ENCODE measurements around the gene PFDN2.

PFDN2 gene

DNA sequence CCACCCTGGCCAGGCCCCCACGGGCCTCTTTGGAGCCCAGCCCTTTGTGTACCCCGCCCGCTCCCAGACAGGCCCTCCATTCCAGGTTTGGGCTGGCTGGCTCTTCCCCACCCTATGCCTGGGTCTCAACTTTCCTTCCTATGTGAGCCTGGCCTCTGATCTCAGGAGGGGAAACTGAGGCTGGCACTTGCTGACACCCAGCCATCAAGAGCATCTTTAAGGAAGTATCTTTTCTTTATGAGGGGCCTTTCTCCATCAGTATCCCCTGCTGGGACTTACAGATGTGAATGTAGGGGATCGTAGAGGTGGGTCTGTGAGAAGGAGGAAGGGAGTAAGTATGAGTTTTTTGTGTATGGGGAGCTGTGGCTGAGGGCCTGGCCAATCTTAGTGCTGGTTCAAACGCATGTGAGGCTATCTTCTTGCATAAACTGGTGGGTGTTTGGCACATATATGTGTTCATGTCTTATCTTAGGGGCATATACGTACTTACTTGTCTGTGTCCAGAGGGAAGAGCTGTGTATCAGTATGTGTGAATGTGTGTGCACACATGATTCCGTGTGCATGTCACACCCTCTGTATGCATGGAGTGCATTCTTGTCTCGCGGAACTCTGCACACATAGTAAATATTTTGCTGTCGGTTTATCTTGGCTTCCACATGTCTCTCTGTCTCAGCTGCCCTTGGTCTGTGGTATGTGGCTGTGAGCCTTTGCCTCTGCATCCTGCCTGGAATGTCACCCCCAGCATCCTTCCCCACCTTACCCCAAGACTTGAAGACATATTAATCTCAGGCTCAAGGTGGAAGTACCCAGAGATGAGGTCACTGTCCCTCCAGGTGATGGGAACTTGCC lies 33.9 kb downstream of the PFDN2 start:
- DNase-seq (ENCODE audit: insufficient read length) (no peak), FAIRE-seq (peak; percentile 44)
- no peak for TF ChIP-seq TAF1 (IDR thresholded peaks at IDR 0.05; ENCODE audit: borderline replicate concordance, low read depth, low read length)

DNA sequence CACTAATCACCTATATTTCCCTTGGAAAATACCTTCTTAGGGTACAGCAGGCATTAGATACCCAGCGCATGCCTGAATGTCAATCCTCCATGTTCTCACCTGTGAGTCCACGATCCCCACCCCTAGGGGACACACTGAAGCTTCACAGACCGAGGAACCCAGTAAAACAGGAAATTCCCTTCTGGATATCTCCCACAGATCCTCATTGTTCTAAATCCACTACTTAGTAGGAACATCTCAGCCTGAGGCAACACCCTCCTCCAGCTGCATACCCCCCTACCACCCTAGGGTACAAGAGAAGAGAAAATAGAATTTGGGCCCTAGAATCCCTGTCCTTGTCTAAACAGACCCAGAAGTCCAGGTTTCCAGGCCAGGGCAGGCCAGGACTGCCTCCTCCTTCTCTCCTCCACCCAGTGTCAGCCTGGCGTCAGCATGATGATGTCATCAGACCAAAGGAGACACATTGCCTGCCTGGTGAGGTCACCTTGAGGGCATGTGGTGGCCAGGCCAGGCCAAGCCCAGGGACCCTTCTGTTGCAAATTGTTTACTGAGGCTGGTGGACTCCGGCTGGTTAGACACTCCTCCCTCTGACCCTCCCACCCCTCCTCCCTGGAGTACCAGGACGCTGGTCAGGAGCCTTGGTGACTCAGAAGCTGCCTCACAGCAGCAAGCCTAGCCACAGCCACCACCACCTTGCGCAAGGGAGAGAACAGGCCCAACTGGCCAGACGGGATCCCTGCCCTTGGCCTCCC lies 34.7 kb downstream of the PFDN2 start:
- TF ChIP-seq TAF1 (IDR thresholded peaks at IDR 0.05; ENCODE audit: borderline replicate concordance, low read depth, low read length): no peak
- no peak for TF ChIP-seq POLR2AphosphoS5 (IDR thresholded peaks at IDR 0.05; ENCODE audit: low read depth, low read length)
- no peak for TF ChIP-seq POLR2A (IDR thresholded peaks at IDR 0.05; ENCODE audit: low read depth, low read length)
- DNase-seq (ENCODE audit: insufficient read length) (no peak), FAIRE-seq (no peak)

DNA sequence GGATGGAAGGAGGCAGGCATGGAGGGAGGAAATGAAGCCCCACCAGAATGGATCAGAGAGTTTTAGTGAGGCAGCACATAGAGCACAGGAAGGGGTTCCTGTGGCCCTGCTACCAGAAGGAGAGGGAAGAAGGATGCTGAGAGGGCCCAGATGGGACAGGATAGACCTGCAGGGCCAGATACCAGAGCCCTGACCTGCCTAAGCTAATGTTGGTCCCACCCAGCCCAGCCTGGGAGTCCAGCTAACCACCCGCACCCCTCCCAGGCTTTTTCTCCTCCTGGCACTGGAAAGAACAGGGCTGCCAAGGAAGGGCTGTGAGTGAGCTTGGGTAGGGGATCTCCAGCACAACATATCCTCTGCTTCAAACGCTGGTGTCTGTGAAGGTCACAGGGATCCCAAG lies 35.4 kb downstream of the PFDN2 start:
- DNase-seq (ENCODE audit: insufficient read length) (no peak), FAIRE-seq (no peak)
- no peak for TF ChIP-seq TAF1 (IDR thresholded peaks at IDR 0.05; ENCODE audit: borderline replicate concordance, low read depth, low read length)
- no peak for TF ChIP-seq POLR2AphosphoS5 (IDR thresholded peaks at IDR 0.05; ENCODE audit: low read depth, low read length)
- no peak for TF ChIP-seq POLR2A (IDR thresholded peaks at IDR 0.05; ENCODE audit: low read depth, low read length)

DNA sequence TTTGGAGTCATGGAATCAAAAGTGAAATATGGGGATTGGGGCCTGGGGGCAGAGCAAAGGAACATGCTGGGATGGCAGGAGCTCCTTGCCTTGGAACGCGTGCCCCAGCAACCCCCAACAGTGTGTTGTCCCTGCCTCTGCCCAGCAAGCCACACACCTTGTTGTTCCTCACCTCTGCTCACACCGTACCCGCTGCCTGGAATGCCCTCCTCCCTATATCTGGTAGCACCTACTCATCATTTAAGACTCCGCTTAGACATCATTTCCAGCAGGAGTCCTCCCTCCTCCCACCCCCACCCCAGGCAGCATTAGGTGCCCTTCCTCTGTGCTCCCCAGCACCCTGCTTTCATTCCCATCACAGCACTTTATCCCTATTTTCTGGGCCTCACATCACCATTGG lies 36.3 kb downstream of the PFDN2 start:
- TF ChIP-seq TAF1 (IDR thresholded peaks at IDR 0.05; ENCODE audit: borderline replicate concordance, low read depth, low read length): no peak
- no peak for TF ChIP-seq POLR2AphosphoS5 (IDR thresholded peaks at IDR 0.05; ENCODE audit: low read depth, low read length)
- TF ChIP-seq POLR2A (IDR thresholded peaks at IDR 0.05; ENCODE audit: low read depth, low read length): no peak
- FAIRE-seq: no peak

DNA sequence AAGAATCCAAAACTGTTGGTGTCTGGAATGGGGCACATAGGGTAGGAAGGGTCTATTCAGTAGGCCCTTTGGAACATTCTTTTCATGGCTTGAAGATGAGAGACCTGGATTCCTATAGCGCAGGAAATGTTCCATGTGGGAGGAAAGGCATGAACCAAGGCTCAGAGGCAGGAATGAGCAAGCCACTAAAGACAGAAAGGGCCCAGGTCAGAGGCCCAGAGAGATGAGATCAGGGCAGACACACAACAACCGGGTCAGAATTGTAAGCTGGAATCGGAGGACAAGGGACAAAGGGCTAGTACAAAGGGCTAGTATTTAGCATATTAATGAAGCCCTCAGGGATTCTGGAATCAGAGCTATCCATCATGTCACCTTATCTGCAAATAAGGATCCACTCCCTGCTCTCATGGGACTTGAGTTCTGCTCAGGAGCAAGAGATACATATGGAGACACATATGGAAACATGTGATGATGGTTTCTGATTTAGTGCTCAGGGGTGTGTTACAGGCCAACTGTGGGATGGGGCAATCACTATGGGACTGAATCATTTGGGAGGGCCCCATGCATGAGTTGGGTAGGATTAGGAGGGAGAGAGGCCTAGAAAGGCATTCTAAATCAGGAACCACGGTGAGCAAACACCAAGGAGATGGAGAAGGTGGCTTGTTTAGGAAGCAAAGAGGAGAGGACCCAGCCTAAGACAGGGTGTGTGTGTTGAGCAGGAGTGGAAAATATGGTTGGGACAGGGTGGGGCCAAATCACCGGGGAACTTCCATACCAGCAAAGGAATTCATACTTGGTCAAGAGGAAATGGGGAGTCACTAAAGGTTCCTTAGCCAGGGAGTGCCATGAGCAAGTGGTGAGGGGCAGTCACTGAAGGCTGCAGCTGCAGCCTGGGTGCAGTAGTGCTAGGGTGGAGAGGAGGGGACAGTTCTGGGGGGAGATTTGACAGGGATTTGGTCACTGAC lies 37.1 kb downstream of the PFDN2 start:
- no peak for TF ChIP-seq TAF1 (IDR thresholded peaks at IDR 0.05; ENCODE audit: borderline replicate concordance, low read depth, low read length)
- TF ChIP-seq POLR2AphosphoS5 (IDR thresholded peaks at IDR 0.05; ENCODE audit: low read depth, low read length): no peak
- no peak for TF ChIP-seq POLR2A (IDR thresholded peaks at IDR 0.05; ENCODE audit: low read depth, low read length)

More for the DNA sequence above, 36.3 kb downstream of the PFDN2 start:
- DNase-seq (ENCODE audit: insufficient read length): no peak

DNA sequence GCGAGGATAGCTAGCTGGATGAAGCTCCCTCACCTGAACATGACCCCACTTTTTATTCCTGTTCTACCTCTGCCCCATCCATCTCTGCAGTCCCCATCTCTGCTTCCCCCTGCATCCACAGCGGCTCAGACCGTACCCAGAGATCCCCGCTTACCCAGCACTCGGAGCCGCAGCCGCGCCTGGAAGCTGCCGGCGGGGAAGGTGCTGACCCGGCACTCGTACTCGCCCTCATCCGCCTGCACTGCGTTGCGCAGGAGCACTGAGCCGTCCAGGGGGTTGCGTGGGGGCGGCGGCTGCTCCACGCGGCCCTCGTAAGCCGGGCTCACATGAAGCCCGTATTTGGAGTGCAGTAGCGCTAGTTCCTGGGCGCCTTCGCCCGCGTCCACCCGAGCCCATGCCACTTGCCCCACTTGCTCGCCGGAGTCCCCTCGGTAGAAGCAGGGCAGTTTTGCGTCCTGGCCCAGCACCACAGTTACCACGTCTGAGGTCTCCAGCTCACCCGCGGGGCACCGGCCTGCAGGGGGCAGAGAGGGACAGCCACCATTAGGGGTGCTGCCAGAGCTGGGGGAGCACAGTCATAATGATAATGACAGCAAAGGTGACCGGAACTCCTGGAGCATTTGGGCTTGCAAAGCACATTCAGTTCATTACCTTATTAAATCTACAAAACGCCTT lies 38.3 kb downstream of the PFDN2 start:
- TF ChIP-seq POLR2A (IDR thresholded peaks at IDR 0.05; ENCODE audit: low read depth, low read length): no peak
- peak; percentile 30 for FAIRE-seq
- no peak for DNase-seq (ENCODE audit: insufficient read length)

More for the DNA sequence above, 37.1 kb downstream of the PFDN2 start:
- DNase-seq (ENCODE audit: insufficient read length) (no peak), FAIRE-seq (no peak)

DNA sequence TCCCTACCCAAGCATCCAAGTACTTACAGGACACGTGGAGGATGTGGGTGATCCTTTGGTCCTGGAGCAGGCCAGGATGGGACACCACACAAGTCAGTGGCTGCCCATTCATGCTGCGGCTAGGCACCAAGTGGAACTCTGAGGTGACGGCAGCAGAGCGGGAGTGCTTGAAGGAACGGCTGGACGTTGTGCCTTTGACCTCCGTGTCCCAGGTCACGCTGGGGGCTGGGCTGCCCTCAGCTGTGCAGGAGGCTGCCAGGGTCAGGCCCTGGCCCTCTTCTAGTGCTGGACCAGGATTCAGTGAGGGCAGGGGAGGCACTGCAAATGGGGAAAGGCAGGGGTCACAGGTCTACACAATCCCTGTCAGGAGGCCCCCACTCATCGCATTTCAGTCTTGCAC lies 40.4 kb downstream of the PFDN2 start:
- FAIRE-seq (no peak), DNase-seq (ENCODE audit: insufficient read length) (no peak)
- no peak for TF ChIP-seq POLR2AphosphoS5 (IDR thresholded peaks at IDR 0.05; ENCODE audit: low read depth, low read length)
- no peak for TF ChIP-seq POLR2A (IDR thresholded peaks at IDR 0.05; ENCODE audit: low read depth, low read length)
- no peak for TF ChIP-seq TAF1 (IDR thresholded peaks at IDR 0.05; ENCODE audit: borderline replicate concordance, low read depth, low read length)

DNA sequence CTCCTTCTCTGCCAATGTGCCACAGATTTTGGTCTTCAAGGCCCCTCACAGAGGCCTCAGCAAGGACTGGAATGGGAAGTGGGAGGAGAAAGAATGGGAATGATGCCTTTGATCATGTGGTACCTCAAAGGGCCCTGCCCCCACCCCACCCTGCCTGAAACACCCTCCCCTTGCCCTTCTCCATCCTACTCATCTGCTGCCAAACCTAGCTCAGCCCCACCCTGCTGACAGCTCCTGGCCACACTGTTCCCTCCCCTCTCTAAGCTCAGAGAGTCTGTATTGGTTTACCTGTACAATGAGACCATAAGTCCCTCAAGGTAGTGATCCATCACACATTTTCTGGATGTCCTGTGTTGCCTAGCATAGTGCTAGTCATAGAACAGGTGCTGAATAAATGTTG lies 41.4 kb downstream of the PFDN2 start:
- DNase-seq (ENCODE audit: insufficient read length) (no peak), FAIRE-seq (no peak)
- no peak for TF ChIP-seq TAF1 (IDR thresholded peaks at IDR 0.05; ENCODE audit: borderline replicate concordance, low read depth, low read length)
- TF ChIP-seq POLR2AphosphoS5 (IDR thresholded peaks at IDR 0.05; ENCODE audit: low read depth, low read length): no peak
- no peak for TF ChIP-seq POLR2A (IDR thresholded peaks at IDR 0.05; ENCODE audit: low read depth, low read length)

DNA sequence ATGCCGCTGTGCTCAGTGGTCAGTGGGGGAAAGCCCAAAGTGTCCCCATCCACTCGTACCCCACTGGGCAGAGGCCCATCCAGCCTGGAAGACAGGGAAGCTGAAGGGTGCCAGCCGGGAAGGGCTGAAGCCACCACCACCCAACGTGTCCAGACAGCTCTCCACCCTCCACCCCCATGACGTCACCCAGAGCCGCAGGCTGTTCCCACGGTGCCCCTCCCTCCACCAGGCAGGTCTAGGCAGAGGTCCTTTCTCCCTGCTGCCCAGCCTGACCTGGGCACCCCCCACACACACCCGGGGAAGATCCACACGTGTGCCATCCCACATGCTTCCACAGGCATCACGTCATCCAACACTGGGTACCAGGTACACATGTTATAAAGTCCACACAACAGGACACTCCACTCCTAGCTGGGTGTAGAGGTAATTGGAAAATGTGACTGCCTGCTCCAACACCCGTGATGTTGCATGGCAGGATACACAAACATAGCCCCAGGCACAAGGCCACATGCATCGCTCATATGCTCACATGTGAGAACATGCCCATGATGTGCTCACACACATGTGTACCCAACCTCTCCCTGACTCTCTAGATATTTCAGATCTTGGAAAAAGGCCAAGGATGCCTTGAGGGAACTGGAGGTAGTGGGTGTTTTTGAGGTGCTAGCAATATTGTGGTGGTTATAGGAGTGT lies 43.0 kb downstream of the PFDN2 start:
- no peak for FAIRE-seq
- no peak for DNase-seq (ENCODE audit: insufficient read length)
- TF ChIP-seq POLR2AphosphoS5 (IDR thresholded peaks at IDR 0.05; ENCODE audit: low read depth, low read length) (no peak), TAF1 (IDR thresholded peaks at IDR 0.05; ENCODE audit: borderline replicate concordance, low read depth, low read length) (no peak), POLR2A (IDR thresholded peaks at IDR 0.05; ENCODE audit: low read depth, low read length) (no peak)

DNA sequence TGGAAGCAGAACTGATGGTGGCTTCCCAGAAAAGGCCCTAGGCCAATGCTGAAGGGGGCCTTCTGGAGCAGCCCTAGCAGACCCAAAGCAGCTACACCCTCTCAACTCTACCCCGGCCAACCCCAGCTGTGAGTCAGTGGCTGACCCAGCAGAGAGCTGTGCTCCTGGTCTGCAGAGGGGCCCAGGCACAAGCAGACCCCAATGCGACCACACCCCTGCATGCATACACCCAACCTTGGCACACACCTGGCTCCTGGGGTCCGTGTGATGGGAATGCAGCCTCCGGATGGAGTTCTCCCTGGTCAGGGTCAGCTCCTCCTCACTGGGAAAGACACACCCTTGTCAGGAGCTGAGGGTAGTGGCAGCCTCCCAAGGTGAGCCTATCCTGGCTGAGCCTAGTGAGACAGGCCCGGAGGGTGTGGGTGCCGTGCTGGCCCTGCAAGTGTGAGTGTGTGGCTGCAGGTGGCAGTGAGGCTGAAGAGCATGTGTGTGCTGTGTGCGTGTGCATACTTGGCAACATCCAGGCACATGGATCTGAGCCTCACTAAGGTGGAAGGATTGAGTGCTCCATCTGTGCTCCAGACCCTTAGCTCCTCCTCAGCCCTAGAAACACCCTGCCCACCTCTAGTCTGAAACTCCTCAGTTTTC lies 44.2 kb downstream of the PFDN2 start:
- TF ChIP-seq POLR2AphosphoS5 (IDR thresholded peaks at IDR 0.05; ENCODE audit: low read depth, low read length) (no peak), TAF1 (IDR thresholded peaks at IDR 0.05; ENCODE audit: borderline replicate concordance, low read depth, low read length) (no peak), POLR2A (IDR thresholded peaks at IDR 0.05; ENCODE audit: low read depth, low read length) (no peak)
- no peak for DNase-seq (ENCODE audit: insufficient read length)
- no peak for FAIRE-seq
